HG03457 (cell line): Measurements from ENCODE around the gene AP1G2.

ENCODE experiments used
- ATAC-seq: cut with Tn5 transposase; IDR thresholded peaks from one replicate; pipeline ENCODE4 v1.9.1; 2021; ENCODE audit warnings: moderate number of reproducible peaks; ENCODE audit not compliant: unreplicated experiment

The AP1G2 gene

GRCh38 chr14:23559010-23559925, 8.3 kb downstream of the AP1G2 start:
- no peak for ATAC-seq

DNA sequence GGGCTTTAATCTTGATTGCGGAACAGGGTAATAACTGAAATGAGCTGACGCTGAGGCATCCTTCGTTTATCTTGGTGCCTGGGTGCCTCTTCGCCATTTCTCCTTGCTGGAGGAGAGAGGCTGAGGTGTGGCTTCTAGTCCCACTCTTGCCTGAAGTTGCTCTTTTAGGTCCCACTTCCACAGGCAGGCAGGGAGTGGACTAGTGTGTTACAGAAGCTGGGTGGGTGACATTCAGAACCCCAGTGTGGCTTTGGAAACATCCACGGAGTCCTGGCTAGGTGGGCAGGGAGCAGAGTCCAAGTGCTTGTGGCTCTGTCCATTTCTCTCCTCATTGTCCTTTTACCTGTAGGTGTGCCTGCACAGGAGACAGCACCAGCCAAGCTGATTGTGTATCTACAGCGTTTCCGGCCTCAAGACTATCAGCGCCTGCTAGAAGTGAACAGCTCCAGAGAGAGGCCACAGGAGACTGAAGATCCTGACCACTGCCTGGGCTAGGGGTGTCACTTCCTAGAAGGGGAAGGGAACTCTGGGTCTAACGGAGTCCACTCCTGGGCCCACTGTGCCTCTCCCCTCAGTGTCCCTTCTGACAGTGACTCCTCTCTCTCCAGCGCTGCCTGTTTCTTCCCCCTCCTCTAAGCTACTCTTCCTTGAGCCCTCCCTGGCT, 9.1 kb downstream of the AP1G2 start:
- no peak for ATAC-seq

DNA sequence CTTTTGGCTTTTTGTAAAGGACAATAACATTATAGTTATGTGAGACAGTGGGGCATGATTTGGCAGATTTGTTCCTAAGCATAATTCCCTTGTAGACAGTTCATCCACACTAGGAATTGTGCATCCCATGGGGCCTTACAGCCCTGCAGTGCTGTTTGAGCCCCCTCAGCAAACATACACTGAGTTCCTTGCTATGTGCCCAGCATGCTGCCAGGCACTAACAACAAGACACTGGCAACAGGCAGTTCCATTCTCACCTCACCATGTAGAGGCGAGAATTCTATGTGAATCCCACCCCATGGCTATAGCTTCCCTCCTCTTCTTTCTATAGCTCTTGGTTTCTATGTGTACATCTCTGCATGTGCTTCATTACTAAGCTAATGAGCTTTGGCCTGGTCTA, 9.6 kb downstream of the AP1G2 start:
- ATAC-seq, result no peak

DNA sequence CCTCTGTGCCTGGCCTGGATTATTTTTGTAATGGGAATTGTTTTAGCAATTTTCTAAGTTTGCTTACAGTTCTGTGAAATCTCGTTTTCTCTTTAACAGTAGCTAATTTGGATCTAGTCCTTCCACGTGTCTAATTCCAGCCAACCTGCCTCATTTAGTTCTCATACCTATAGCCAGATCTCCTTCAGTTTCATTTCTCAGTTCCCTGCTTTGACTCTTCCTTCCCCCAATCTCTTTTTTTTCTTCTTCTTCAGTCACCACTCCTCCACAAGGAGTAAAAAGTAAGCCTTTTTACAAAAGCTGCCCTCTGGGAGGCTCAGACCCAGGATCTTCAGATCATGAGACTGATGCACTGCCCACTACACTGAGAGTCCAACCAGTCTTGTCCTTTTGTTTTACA, 10.1 kb downstream of the AP1G2 start:
- no peak for ATAC-seq

GRCh38 chr14:23556700-23557440, 10.7 kb downstream of the AP1G2 start:
- no peak for ATAC-seq

GRCh38 chr14:23555882-23556699, 11.5 kb downstream of the AP1G2 start, which contains the start of gene THTPA:
Gene THTPA, plus strand, starts transcription at chr14:23556271. Its CDS starts 487 bp downstream, at chr14:23556758.
- ATAC-seq, result peak; percentile 58

- ATAC-seq, result no peak
Measured at GRCh38 chr14:23555533-23555881, 12.1 kb downstream of the AP1G2 start.

DNA sequence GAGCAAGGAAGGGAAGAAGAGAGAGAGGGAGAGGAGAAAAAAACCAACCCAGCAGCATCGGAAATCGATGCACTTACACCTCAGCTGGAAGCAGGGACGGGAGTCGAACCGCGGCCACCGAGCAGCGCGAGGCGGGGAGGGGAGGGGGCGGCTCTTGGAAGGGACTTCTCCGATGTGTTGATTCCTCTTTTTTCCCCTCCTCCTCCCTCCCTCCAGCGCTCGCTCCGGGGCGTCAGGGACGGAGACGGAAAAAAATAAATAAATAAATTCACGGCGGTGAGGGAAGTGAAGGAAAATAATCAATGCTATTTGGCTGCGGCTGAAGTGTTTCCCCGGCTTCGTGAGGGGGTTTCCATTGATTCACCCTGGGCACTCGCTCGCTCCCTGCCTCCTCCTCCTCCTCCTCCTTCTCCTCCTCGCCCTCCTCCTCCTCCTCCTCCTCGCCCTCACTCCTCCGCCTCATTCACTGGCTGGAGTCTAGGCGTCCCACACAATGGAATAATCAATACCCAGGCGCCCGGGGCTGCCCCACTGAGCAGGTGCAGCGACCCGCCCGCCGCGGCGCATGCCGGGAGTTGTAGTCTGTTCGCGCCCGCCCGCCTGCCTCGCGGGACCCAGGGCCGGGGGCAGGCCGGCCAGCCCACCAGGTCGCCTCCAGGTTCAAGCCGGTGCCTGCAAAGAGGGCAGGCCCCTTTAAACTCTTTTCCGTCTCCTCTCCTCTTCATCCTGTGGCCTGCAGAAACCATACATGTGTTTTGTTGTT, 16.1 kb downstream of the AP1G2 start, which contains the start of gene ZFHX2:
TSS of gene ZFHX2 (minus strand) at position 500 of the 763 bp plus-strand sequence. CDS start 16,440 bp downstream, outside the sequence.
- peak; percentile 47 for ATAC-seq

GRCh38 chr14:23550812-23551265, 16.8 kb downstream of the AP1G2 start:
- ATAC-seq, result no peak

- ATAC-seq, result no peak
Measured at GRCh38 chr14:23550131-23550811, 17.3 kb downstream of the AP1G2 start.

DNA sequence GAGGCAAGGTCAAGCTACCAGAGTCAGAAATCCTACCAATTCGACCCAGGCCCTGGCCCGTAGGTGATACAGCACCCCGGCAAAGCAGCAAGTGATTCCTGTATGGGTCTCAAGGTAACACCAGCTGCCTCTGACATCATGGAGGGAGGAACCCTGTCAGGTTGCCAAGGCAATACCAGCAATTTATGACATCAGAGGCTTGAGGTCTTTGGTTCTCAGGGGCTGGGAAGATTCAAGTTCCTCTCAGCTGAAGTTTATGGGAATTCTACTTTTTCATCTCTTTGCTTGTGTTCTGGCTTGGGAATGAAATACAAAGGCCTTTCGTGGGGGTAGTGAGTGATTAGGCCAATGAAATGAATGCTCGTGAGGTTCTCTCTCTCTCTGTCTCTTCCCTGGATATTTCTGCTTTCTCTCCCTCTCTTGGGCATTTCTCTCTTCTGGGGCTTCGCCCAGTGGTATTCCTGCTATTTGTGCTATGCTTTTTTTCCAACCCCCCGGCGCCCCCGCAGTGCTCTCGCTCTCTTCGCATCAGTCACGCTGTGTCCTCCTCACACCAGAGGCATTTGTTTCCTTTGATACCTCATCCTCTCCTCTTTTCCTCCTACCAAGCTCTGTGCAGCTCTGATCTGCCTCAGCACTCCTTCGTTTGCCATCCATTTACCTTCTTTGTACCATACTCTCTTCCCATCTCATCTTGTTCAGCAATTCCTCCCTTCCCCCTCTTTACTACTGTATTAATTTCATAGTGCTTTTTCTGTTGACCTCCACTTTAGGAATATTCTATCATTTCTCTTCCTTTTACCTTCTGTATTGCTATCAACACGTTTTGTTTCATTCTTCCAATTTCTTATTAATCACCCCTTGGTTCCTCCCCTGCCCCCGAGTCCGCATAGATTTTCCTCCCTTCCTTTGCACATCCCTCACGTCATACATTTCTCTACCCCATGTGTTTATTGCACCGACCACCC, 19.0 kb downstream of the AP1G2 start:
- ATAC-seq, result no peak

DNA sequence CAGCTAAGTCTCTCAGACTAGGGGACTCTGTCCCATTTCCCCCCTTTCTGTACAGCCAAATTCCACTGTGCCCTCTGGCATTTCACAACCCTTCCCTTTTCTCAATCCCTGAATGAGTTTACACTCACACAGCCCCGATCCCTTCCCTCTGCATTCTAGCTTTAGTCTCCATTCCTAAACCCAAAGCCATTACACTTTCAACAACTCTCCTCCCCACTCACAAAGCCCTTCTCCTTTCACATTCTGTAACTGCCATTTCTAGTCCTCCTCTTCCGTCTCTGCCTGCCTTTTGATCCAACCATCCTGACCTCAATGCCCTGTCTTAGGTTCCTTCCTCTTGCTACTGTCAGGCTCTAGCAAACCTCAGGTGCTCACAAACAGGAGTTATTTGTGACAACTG, 19.7 kb downstream of the AP1G2 start:
- ATAC-seq, result no peak

DNA sequence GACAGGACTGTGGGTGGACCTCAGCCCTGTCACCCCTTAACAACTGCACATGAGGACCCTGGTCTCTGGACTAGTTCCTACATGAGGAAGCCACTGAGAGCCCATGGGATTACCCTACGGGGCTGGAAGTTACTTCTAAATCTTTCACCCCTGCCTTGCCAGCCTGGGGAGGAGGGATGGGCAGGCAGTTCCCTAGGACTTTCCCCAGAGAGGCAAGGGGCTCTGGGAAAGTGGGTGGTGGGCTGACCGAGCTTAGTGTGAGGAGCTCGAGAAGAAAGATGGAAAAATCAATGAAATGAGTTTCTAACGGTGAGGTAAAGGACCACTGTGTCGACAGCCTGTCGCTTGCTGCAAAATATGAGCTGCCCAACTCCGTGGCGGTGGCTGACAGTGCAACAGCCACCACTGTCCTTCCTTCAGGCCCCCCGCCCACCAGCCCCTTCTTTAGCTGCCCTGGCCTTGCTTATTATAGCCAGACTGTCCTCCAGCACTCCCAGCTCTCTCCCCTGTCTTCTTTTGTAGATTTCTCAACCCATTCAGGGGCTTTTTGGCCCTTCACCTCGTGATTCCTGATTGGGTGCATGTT, 21.0 kb downstream of the AP1G2 start:
- ATAC-seq, result no peak

DNA sequence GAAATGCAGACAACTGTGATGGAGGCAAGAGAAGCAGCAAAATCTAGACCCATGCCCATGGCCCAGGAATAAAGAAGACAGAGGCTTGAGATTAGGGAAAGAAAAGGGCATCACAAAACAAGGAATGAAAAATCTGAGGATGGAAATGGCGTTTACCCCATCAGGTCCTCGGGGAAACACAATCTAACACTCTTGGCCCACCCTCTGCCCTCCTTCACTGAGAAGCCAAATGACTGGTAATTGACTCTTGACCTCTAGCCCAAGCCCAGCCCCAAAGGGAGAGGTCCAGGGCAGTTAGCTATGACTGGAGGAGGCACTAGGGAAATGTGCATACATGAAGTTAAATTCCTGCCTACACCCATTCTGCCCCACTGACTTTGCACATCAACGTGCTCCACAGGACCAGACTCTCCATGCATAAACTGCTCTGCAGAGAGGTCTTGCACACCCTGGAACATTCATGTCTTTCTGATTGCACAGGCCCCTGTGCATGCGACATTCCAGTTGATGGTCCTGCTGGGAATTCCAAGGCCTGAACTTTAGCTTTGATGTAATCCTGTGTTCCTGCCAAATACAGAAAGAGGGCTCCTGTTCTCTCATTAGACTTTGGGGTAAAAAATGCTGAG, 21.7 kb downstream of the AP1G2 start:
- no peak for ATAC-seq

GRCh38 chr14:23544511-23545447, 22.8 kb downstream of the AP1G2 start:
- no peak for ATAC-seq

- ATAC-seq, result no peak
Measured at GRCh38 chr14:23543403-23543802, 24.2 kb downstream of the AP1G2 start.
